Activated naive CD8-positive, alpha-beta T cell treated with anti-CD3 and anti-CD28 coated beads for 36 hours (primary cell): Measurements from ENCODE around the gene MXRA7. TPM values are rescaled to one million over a fixed set of nuclear protein-coding genes. Genes with fewer than 3 reads are reported as not detected.
"Not testable (repeated sequence)": the region's sequence is repeated elsewhere in the genome, so short reads cannot be mapped to it uniquely, and the experiment has no call there.

ENCODE experiments used
- DNase-seq: peaks from one replicate; pipeline ENCODE4 v3.0.0; 2021
- H3K27ac Mint-ChIP-seq: one replicate; pipeline ENCODE4 v1.8.0; 2022; ENCODE audit warnings: mild to moderate bottlenecking, moderate library complexity, mixed read lengths
- H3K27me3 Mint-ChIP-seq: one replicate; pipeline ENCODE4 v1.8.0; 2022; ENCODE audit warnings: mild to moderate bottlenecking, mixed read lengths
- H3K36me3 Mint-ChIP-seq: one replicate; pipeline ENCODE4 v1.8.0; 2021; ENCODE audit warnings: mild to moderate bottlenecking, mixed read lengths
- H3K4me1 Mint-ChIP-seq: one replicate; pipeline ENCODE4 v1.8.0; 2021; ENCODE audit warnings: mixed read lengths
- H3K4me3 Mint-ChIP-seq: one replicate; pipeline ENCODE4 v1.8.0; 2022; ENCODE audit warnings: mild to moderate bottlenecking, moderate library complexity, mixed read lengths
- H3K9me3 Mint-ChIP-seq: one replicate; pipeline ENCODE4 v1.8.0; 2022; ENCODE audit warnings: mixed read lengths
- total RNA-seq, 2 experiments: library from RNA; stranded (reverse); gene quantifications; one replicate each; pipeline ENCODE4 v1.2.3, GENCODE V29; 2021

Gene MXRA7
- total RNA-seq, 2 experiments from 2014 or later, result 13.7 to 14.8 TPM

GRCh38 chr17:76738468-76738850 lies 27.7 kb upstream of the MXRA7 start:
- H3K27ac Mint-ChIP-seq, result peak overlapping the region; percentile 99
- no peaks in the 10 kb centered on the region for H3K9me3 Mint-ChIP-seq
- peaks cover 33% of the 10 kb centered on the region for H3K4me1 Mint-ChIP-seq
- no peak for DNase-seq
- H3K4me3 Mint-ChIP-seq, result peak overlapping the region; percentile 95
- peaks cover 7% of the 10 kb centered on the region for H3K27me3 Mint-ChIP-seq
- peaks cover 40% of the 10 kb centered on the region for H3K36me3 Mint-ChIP-seq

DNA sequence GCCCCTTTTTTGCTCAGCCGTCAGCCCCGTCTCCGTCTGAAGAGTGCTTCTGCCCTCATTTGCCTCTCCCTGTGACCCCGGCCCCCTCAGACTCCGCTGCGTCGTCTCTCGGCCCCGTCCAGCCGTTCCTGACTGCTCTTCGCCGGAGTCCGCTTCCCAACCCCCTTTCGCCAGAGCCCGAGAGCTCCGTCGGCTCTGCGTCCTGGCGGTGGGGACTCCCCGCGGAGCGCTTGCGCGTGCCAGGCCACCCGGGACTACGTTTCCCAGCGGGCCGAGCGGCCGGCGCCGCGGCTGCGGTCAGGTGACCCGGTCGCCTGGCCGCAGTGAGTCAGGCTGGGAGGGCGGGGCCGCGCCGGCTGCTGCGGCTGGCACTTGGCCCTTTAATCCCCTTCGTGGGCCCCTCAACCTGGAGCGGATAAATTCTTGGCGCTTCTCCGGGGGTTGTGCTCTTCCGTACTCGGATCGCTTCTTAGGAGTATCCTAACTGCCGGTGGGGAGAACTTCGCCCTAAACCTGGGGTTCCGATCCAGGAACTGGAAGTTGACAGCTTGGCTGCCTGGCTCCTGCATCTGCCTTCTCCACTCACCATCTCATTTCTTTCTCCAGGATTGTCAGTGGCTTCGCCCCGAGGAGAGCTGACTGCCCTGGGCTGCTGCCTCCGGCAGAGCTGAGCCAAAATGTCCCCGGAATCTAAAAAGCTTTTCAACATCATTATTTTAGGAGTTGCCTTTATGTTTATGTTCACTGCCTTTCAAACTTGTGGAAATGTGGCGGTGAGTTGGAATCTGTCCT lies 27.1 kb upstream of the MXRA7 start, which contains the start of gene MFSD11:
TSS of gene MFSD11 (plus strand) at position 444 of the 792 bp plus-strand sequence. CDS start at position 678, 234 bp downstream.
- peaks cover 7% of the 10 kb centered on the region for H3K27me3 Mint-ChIP-seq
- H3K4me1 Mint-ChIP-seq, result peaks cover 38% of the 10 kb centered on the region
- peak; percentile 96 for DNase-seq
- peak within 1 kb of the TSS; percentile 99 for H3K27ac Mint-ChIP-seq
- H3K4me3 Mint-ChIP-seq, result peak within 1 kb of the TSS; percentile 95
- no peaks in the 10 kb centered on the region for H3K9me3 Mint-ChIP-seq
- peaks cover 46% of the 10 kb centered on the region for H3K36me3 Mint-ChIP-seq

GRCh38 chr17:76737082-76737675 lies 26.4 kb upstream of the MXRA7 start, which contains the start of gene SRSF2:
Gene SRSF2, minus strand, starts transcription at chr17:76737331. Its CDS starts 171 bp downstream, at chr17:76737160.
- no peaks in the 10 kb centered on the region for H3K9me3 Mint-ChIP-seq
- peaks cover 41% of the 10 kb centered on the region for H3K4me1 Mint-ChIP-seq
- peak within 1 kb of the TSS; percentile 95 for H3K4me3 Mint-ChIP-seq
- peak; percentile 100 for DNase-seq
- H3K27ac Mint-ChIP-seq, result peak within 1 kb of the TSS; percentile 99
- peaks cover 7% of the 10 kb centered on the region for H3K27me3 Mint-ChIP-seq
- H3K36me3 Mint-ChIP-seq, result peaks cover 51% of the 10 kb centered on the region

DNA sequence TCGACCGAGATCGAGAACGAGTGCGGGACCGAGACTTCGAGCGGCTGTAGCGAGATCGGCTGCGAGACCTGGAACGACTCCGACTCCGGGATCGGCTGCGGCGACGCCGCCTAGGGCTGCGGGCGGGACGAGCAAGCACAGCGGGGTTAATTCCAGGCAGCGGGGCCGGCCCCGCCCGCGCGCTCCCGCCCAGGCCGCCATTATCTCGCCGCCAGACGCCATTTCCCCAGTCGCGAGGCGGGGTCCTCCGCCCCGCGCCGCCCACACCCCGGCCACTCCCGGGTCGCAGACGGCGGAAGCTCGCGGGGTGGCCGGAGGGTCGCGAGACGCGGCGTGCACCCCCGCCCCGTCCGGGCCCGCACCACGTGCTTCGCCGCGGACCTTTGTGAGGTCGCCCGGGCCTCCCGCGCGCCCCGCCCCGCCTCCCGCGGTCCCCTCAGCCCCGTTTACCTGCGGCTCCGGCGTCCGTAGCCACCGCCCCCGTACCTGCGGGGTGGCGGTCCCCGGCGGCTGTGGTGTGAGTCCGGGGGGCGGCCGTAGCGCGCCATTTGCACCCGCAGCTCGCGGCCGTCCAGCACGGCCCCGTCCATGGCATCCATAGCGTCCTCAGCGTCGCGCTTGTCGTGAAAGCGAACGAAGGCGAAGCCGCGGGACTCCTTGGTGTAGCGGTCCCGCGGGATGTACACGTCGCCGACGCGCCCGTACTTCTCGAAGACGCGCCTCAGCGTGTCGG lies 25.8 kb upstream of the MXRA7 start:
- peaks cover 7% of the 10 kb centered on the region for H3K27me3 Mint-ChIP-seq
- H3K4me1 Mint-ChIP-seq, result peaks cover 45% of the 10 kb centered on the region
- H3K9me3 Mint-ChIP-seq, result no peaks in the 10 kb centered on the region
- peak overlapping the region; percentile 95 for H3K4me3 Mint-ChIP-seq
- peak overlapping the region; percentile 99 for H3K27ac Mint-ChIP-seq
- H3K36me3 Mint-ChIP-seq, result peaks cover 52% of the 10 kb centered on the region
- peak; percentile 68 for DNase-seq

DNA sequence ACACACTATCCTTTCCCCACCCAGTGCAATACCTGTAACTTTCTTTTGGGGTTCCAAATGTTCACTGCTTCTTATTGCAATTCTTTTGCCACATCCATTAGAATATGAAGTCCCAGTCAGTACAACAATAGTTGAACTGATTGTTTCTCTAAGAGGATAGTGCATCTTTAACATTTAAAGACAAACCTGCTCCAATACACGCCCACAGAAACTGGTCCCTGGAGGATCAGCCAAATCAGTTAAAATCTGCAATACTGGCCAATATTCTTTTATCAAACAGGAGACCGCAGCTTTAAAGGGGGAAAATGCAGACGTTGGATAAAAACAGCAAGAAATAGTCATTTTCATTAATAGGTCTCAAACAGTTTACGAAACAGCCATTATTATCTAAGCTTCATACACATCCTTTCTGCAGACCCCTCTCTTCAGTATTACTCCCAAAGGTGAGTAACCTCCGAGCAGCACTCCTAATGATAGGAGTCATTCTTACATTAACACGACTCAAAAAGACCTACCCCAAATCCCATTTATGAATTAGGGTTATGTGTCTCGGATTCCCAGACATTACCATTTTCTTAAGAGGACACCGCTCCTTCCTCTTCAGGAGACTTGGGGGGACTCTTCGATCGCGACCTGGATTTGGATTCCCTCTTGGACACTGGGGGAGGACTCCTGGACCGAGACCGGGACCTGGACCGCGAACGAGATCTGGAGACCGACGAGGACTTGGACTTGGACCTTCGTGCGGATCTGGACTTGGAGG lies 25.0 kb upstream of the MXRA7 start:
- peaks cover 7% of the 10 kb centered on the region for H3K27me3 Mint-ChIP-seq
- no peak for DNase-seq
- H3K4me3 Mint-ChIP-seq, result peak overlapping the region; percentile 94
- peak overlapping the region; percentile 94 for H3K27ac Mint-ChIP-seq
- H3K36me3 Mint-ChIP-seq, result peaks cover 55% of the 10 kb centered on the region
- peaks cover 47% of the 10 kb centered on the region for H3K4me1 Mint-ChIP-seq
- H3K9me3 Mint-ChIP-seq, result no peaks in the 10 kb centered on the region

DNA sequence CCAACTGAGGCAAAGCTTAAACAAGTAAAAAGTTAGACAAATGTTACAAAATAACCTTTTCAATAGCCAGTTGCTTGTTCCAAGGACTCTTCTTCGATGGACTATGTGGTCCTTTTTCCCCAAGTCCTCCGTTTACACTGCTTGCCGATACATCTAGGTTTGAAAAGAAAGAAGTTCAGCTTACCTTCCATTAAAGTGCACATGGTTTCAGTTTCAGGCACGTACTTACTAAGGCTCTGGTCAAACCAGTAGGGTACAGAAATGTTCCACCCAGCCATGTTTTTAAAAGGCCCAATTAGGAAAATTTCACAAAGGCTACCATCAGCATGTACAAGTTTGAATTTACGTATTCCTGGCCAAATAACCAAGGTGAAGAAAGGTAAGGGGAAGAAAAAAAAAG lies 24.2 kb upstream of the MXRA7 start:
- Mint-ChIP-seq H3K4me3 (peak overlapping the region; percentile 94), H3K9me3 (no peaks in the 10 kb centered on the region), H3K27ac (peak overlapping the region; percentile 94), H3K27me3 (peaks cover 7% of the 10 kb centered on the region), H3K36me3 (peaks cover 57% of the 10 kb centered on the region), H3K4me1 (peaks cover 45% of the 10 kb centered on the region)
- no peak for DNase-seq

DNA sequence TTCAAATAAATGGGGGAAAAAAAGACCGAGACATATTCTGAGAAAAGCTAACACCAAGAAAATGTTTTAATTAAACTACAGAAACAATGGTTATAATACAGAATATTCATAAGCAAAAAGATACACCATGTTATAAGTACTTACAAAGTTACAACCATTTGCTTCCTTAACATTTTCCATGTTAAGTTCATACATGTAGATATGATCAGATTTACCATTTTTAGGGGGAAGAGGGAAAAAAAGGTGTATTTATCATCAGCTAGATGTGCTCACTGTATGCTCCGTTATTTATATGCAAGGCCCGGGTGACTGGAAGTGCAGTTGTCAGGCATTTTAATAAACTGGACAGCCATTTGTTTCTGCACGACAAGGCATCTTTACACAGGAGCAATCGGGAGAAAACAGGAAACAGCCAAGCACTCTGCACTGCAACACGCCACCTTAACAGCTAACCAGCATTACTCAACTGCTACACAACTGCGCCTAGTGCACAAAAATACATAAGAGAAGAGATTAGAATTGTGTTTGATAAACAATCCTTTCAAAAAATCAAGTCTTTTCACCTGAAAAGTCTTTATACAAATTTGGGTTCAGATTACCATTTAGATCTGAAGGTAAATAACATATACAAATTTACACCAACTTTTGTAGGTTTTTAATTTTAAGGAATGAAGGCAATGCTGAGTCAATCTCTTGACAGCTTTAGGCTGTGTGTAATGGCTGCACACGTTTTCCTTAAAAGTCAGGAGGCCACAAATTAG lies 23.5 kb upstream of the MXRA7 start:
- no peaks in the 10 kb centered on the region for H3K9me3 Mint-ChIP-seq
- peaks cover 49% of the 10 kb centered on the region for H3K4me1 Mint-ChIP-seq
- DNase-seq, result no peak
- H3K4me3 Mint-ChIP-seq, result peak overlapping the region; percentile 94
- peaks cover 7% of the 10 kb centered on the region for H3K27me3 Mint-ChIP-seq
- peak overlapping the region; percentile 94 for H3K27ac Mint-ChIP-seq
- peaks cover 65% of the 10 kb centered on the region for H3K36me3 Mint-ChIP-seq

GRCh38 chr17:76733618-76733957 lies 22.8 kb upstream of the MXRA7 start:
- Mint-ChIP-seq H3K36me3 (peaks cover 70% of the 10 kb centered on the region), H3K27me3 (peaks cover 7% of the 10 kb centered on the region), H3K4me1 (peaks cover 44% of the 10 kb centered on the region), H3K4me3 (peak overlapping the region; percentile 94), H3K27ac (peak overlapping the region; percentile 94), H3K9me3 (no peaks in the 10 kb centered on the region)
- no peak for DNase-seq

DNA sequence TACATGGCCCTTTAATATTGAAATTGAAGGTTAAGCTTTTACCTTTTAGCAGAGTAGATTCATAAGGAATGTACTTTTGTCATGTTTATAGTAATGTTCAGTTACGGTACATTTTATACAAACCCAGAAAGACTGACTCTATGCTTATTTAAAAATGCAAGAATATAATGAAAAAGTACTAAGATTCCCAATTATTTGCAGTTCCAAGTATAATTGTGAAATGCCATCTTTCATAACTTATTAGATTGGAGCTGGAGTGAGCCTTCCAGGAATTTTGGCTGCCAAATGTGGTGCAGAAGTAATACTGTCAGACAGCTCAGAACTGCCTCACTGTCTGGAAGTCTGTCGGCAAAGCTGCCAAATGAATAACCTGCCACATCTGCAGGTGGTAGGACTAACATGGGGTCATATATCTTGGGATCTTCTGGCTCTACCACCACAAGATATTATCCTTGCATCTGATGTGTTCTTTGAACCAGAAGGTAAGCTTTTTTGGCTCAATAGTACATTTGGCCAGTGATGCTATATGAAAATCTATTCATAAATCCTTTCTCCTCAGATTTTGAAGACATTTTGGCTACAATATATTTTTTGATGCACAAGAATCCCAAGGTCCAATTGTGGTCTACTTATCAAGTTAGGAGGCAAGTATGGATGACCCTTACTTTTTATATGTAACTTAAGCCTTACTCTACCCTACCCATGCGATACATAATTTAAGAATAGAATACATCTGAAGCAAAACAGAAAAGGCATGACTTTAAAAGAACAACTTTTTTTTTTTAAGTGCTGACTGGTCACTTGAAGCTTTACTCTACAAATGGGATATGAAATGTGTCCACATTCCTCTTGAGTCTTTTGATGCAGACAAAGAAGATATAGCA lies 22.2 kb upstream of the MXRA7 start:
- Mint-ChIP-seq H3K27me3 (peaks cover 7% of the 10 kb centered on the region), H3K27ac (peak overlapping the region; percentile 94), H3K9me3 (no peaks in the 10 kb centered on the region), H3K4me1 (peaks cover 43% of the 10 kb centered on the region), H3K36me3 (peaks cover 74% of the 10 kb centered on the region), H3K4me3 (peak overlapping the region; percentile 94)
- no peak for DNase-seq

DNA sequence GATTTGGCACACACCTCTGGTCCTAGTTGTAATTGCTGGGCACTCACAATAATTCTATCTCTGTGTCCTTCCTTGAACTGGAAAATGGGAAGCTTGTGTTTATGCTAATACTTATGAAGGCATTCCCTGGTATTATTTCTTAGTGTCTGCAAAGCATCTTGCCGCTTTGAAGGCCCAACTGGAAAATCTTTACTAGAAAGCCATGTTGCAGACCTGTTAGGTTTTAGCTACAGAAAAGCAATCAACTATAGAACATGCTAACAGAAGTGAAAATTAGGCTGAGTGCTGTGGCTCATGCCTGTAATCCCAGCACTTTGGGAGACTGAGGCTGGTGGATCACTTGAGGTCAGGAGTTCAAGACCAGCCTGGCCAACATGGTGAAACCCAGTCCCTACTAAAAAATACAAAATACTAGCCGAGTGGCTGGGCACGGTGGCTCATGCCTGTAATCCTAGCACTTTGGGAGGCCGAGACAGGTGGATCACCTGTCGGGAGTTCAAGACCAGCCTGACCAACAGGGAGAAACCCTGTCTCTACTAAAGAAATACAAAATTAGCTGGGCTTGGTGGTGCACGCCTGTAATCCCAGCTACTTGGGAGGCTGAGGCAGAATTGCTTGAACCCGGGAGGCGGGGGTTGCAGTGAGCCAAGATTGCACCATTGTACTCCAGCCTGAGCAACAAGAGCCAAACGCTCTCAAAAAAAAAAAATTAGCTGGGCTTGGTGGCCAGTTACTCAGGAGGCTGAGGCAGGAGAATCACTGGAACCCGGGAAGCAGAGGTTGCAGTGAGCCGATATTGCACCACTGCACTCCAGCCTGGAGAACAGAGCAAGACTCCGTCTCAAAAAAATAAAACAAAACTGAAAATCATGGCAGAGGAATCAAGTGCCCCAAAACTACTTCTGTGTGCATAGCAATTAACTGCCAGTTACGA lies 21.3 kb upstream of the MXRA7 start:
- H3K27me3 Mint-ChIP-seq, DNase-seq, H3K9me3 Mint-ChIP-seq: not testable (repeated sequence)
- Mint-ChIP-seq H3K36me3 (peaks cover 79% of the 10 kb centered on the region), H3K27ac (peak overlapping the region; percentile 94), H3K4me1 (peaks cover 45% of the 10 kb centered on the region), H3K4me3 (peak overlapping the region; percentile 94)

GRCh38 chr17:76727745-76728456 lies 17.1 kb upstream of the MXRA7 start:
- H3K36me3 Mint-ChIP-seq, result peaks cover 63% of the 10 kb centered on the region
- peak overlapping the region; percentile 98 for H3K4me3 Mint-ChIP-seq
- H3K27me3 Mint-ChIP-seq, result no peaks in the 10 kb centered on the region
- peaks cover 39% of the 10 kb centered on the region for H3K4me1 Mint-ChIP-seq
- no peaks in the 10 kb centered on the region for H3K9me3 Mint-ChIP-seq
- H3K27ac Mint-ChIP-seq, result peak overlapping the region; percentile 98
- no peak for DNase-seq
